Stimulated activated naive CD8-positive, alpha-beta T cell treated with anti-CD3 and anti-CD28 coated beads, Interleukin-15, amount 100 ng/mL, for 72 hours (primary cell): Measurements from ENCODE around the gene SLC23A2.
A peak's percentile ranks its signal among the peaks of the same experiment; 100 is the strongest.
"Not testable (repeated sequence)": the region's sequence is repeated elsewhere in the genome, so short reads cannot be mapped to it uniquely, and the experiment has no call there.

Experiments
- ATAC-seq: fragments of 150-1000 bp; cut with Tn5 transposase; 2 replicates; pipeline ENCODE4 v1.10.0; 2021; ENCODE audit warnings: mild to moderate bottlenecking, moderate library complexity
- DNase-seq, 2 donors: peaks; one replicate each; pipeline ENCODE4 v3.0.0; 2021 to 2022
- H3K27ac Mint-ChIP-seq, 2 donors: one replicate each; pipeline ENCODE4 v1.8.0; 2022; ENCODE audit warnings: mild to moderate bottlenecking in 2 of 2, mixed read lengths in 2 of 2, moderate library complexity in 2 of 2
- H3K27me3 Mint-ChIP-seq: one replicate; pipeline ENCODE4 v1.8.0; 2022; ENCODE audit warnings: mixed read lengths
- H3K4me1 Mint-ChIP-seq: one replicate; pipeline ENCODE4 v1.8.0; 2022; ENCODE audit warnings: mild to moderate bottlenecking, mixed read lengths
- H3K4me3 Mint-ChIP-seq, 2 donors: one replicate each; pipeline ENCODE4 v1.8.0; 2022; ENCODE audit warnings: mild to moderate bottlenecking in 2 of 2, mixed read lengths in 2 of 2, moderate library complexity in 1 of 2
- H3K9me3 Mint-ChIP-seq, 2 donors: one replicate each; pipeline ENCODE4 v1.8.0; 2022; ENCODE audit warnings: mixed read lengths in 2 of 2

The SLC23A2 gene

GRCh38 chr20:5001174-5002076, at the start of gene SLC23A2:
TSS of gene SLC23A2 (minus strand) at chr20:5001510. CDS start at chr20:4932562, 68,948 bp downstream.
- Mint-ChIP-seq H3K27me3 (no peaks in the 10 kb centered on the region), H3K4me3 (peak within 1 kb of the TSS; percentile 91 to 98), H3K9me3 (no peaks in the 10 kb centered on the region), H3K27ac (peak within 1 kb of the TSS; percentile 97 to 99), H3K4me1 (peaks cover 37% of the 10 kb centered on the region)
- DNase-seq: peak; percentile 38 to 54
- peak; percentile 80 for ATAC-seq

DNA sequence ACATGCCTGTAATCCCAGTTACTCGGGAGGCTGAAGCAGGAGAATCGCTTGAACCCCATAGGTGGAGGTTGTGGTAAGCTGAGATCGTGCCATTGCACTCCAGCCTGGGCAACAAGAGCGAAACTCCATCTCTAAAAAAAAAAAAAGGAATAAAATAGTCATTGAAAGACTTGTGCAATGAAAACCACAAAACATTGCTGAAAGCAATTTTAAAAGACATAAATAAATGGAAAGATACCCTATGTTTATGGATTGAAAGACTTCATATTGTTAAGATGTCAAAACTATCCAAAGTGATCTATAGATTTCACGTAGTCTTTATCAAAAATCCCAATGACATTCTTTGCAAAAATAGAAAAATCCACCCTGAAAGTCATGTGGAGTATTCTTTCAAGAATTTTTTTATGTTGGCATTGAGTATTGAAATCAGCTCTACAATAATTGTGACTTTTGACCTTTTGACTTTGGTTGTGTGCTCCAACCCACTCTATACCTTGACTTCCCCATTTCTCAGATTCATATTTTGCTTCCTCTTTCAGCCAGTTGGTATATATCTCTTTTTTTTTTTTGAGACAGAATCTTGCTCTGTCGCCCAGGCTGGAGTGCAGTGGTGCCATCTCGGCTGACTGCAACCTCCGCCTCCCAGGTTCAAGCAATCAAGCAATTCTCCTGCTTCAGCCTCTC, 45.5 kb upstream of the SLC23A2 start:
- no peak overlapping the region for H3K4me3 Mint-ChIP-seq
- ATAC-seq (no peak), DNase-seq (no peak)
- H3K9me3 Mint-ChIP-seq: no peaks in the 10 kb centered on the region
- H3K27ac Mint-ChIP-seq: no peak overlapping the region
- peaks cover 15% of the 10 kb centered on the region for H3K27me3 Mint-ChIP-seq
- no peaks in the 10 kb centered on the region for H3K4me1 Mint-ChIP-seq

GRCh38 chr20:5045906-5046305, 44.6 kb upstream of the SLC23A2 start:
- no peak for ATAC-seq
- Mint-ChIP-seq H3K4me3 (no peak overlapping the region), H3K27me3 (peaks cover 15% of the 10 kb centered on the region), H3K4me1 (no peaks in the 10 kb centered on the region), H3K9me3 (no peaks in the 10 kb centered on the region), H3K27ac (no peak overlapping the region)
- no peak for DNase-seq

- Mint-ChIP-seq H3K27ac (no peak overlapping the region), H3K4me3 (no peak overlapping the region), H3K4me1 (peaks cover 8% of the 10 kb centered on the region), H3K27me3 (peaks cover 23% of the 10 kb centered on the region), H3K9me3 (no peaks in the 10 kb centered on the region)
- no peak for DNase-seq
- ATAC-seq: no peak
Measured at GRCh38 chr20:5044075-5044620, 42.8 kb upstream of the SLC23A2 start.

- peaks cover 23% of the 10 kb centered on the region for H3K27me3 Mint-ChIP-seq
- no peak overlapping the region for H3K4me3 Mint-ChIP-seq
- no peaks in the 10 kb centered on the region for H3K9me3 Mint-ChIP-seq
- H3K27ac Mint-ChIP-seq: no peak overlapping the region
- ATAC-seq: no peak
- H3K4me1 Mint-ChIP-seq: peaks cover 13% of the 10 kb centered on the region
- no peak for DNase-seq
Measured at GRCh38 chr20:5041433-5041832, 40.1 kb upstream of the SLC23A2 start.

DNA sequence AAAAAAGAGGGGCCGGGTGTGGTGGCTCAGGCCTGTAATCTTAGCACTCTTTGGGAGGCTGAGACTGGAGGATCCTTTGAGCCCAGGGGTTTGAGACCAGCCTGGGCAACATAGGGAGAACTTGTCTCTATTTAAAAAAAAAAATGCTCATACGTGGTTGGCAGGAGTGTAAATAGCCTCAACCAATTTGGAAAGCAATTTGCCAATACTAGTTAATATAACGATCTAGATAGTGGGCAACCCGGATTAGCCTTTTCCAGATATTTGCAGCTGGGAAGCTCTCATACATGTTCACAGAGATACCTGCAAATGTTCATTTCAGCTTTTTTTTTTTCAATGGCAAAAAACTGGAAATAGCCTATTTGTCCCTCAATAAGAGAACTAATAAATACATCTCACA, 39.0 kb upstream of the SLC23A2 start:
- Mint-ChIP-seq H3K4me3 (no peak overlapping the region), H3K9me3 (no peaks in the 10 kb centered on the region), H3K4me1 (peaks cover 13% of the 10 kb centered on the region), H3K27me3 (peaks cover 23% of the 10 kb centered on the region), H3K27ac (no peak overlapping the region)
- DNase-seq (no peak), ATAC-seq (no peak)

DNA sequence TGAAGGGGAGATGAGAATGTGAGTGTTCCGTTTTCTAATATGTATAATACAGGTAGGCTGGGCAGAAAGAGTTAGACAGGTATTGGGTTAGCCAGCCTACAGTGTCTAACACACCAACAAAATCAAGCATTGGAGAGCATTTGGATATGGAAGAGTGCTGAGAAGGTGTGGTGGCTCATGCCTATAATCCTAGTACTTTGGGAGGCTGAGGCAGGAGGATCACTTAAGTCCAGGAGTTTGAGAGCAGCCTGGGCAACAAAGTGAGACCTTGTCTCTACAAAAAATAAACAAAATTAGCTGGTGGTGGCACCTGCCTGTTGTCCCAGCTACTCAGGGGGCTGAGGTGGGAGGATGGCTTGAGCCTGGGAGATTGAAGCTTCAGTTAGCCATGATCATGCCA, 38.6 kb upstream of the SLC23A2 start:
- ATAC-seq (no peak), DNase-seq (no peak)
- peaks cover 20% of the 10 kb centered on the region for H3K27me3 Mint-ChIP-seq
- no peak overlapping the region for H3K27ac Mint-ChIP-seq
- no peaks in the 10 kb centered on the region for H3K9me3 Mint-ChIP-seq
- peaks cover 13% of the 10 kb centered on the region for H3K4me1 Mint-ChIP-seq
- no peak overlapping the region for H3K4me3 Mint-ChIP-seq

DNA sequence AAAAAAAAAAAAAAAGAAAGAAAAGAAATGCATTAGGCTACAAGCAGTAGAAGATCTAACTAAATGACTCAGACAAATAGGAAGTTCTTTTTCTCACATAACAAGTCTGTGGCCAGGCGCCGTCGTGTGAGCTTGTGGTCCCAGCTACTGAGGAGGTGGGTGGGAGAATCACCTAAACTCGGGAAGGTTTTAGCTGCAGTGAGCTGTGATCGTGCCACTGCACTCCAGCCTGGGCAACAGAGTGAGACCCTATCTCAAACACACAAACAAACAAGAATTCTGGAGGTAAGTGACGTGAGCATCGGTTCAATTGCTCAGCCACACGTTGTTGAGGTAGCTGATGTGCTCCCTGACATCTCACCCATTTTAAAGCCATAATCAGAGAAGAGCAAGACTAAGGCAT, 37.9 kb upstream of the SLC23A2 start:
- Mint-ChIP-seq H3K27ac (peak overlapping the region in 1 of 2 donors; percentile 59), H3K4me3 (peak overlapping the region in 1 of 2 donors; percentile 27), H3K4me1 (peaks cover 13% of the 10 kb centered on the region), H3K27me3 (peaks cover 16% of the 10 kb centered on the region), H3K9me3 (no peaks in the 10 kb centered on the region)
- ATAC-seq: peak; percentile 96
- DNase-seq: peak; percentile 35 to 56

- H3K27me3 Mint-ChIP-seq: peaks cover 7% of the 10 kb centered on the region
- DNase-seq (no peak), ATAC-seq (no peak)
- no peak overlapping the region for H3K4me3 Mint-ChIP-seq
- no peaks in the 10 kb centered on the region for H3K9me3 Mint-ChIP-seq
- H3K4me1 Mint-ChIP-seq: peaks cover 13% of the 10 kb centered on the region
- H3K27ac Mint-ChIP-seq: no peak overlapping the region
Measured at GRCh38 chr20:5036828-5037227, 35.5 kb upstream of the SLC23A2 start.

DNA sequence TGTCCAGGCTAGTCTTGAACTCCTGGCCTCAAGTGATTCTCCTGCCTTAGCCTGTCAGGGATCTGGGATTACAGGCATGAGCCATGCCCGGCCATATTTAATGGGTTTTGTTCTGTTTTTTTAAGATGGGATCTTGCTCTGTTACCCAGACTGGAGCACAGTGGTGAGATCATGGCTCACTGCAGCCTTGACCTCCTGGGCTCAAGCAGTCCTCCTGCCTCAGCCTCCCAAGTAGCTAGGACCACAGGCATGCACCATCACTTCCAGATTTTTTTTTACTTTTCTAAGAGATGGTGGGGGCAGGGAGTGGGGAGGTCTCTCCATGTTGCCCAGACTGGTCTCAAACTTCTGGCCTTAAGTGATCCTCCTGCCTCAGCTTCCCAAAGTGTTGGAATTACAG, 34.2 kb upstream of the SLC23A2 start:
- not testable (repeated sequence) for H3K9me3 Mint-ChIP-seq, DNase-seq, H3K27ac Mint-ChIP-seq, H3K27me3 Mint-ChIP-seq, H3K4me3 Mint-ChIP-seq, ATAC-seq
- H3K4me1 Mint-ChIP-seq: peaks cover 13% of the 10 kb centered on the region

GRCh38 chr20:5033566-5033965, 32.3 kb upstream of the SLC23A2 start:
- DNase-seq (no peak), ATAC-seq (no peak)
- no peaks in the 10 kb centered on the region for H3K9me3 Mint-ChIP-seq
- H3K27me3 Mint-ChIP-seq: no peaks in the 10 kb centered on the region
- no peak overlapping the region for H3K4me3 Mint-ChIP-seq
- H3K27ac Mint-ChIP-seq: no peak overlapping the region
- H3K4me1 Mint-ChIP-seq: no peaks in the 10 kb centered on the region

GRCh38 chr20:5031701-5032100, 30.4 kb upstream of the SLC23A2 start:
- DNase-seq, H3K27me3 Mint-ChIP-seq, H3K9me3 Mint-ChIP-seq, H3K4me1 Mint-ChIP-seq, H3K4me3 Mint-ChIP-seq, ATAC-seq: not testable (repeated sequence)
- peak overlapping the region in 1 of 2 donors; percentile 28 for H3K27ac Mint-ChIP-seq

GRCh38 chr20:5031206-5031557, 29.9 kb upstream of the SLC23A2 start:
- Mint-ChIP-seq H3K4me3 (no peak overlapping the region), H3K4me1 (no peaks in the 10 kb centered on the region), H3K27me3 (no peaks in the 10 kb centered on the region), H3K27ac (no peak overlapping the region), H3K9me3 (no peaks in the 10 kb centered on the region)
- DNase-seq: no peak
- no peak for ATAC-seq

GRCh38 chr20:5030348-5031205, 29.3 kb upstream of the SLC23A2 start:
- Mint-ChIP-seq H3K4me3 (no peak overlapping the region), H3K27ac (no peak overlapping the region), H3K4me1 (no peaks in the 10 kb centered on the region), H3K9me3 (no peaks in the 10 kb centered on the region), H3K27me3 (no peaks in the 10 kb centered on the region)
- ATAC-seq: no peak
- no peak for DNase-seq

- H3K4me3 Mint-ChIP-seq, H3K4me1 Mint-ChIP-seq, H3K27me3 Mint-ChIP-seq, DNase-seq, H3K9me3 Mint-ChIP-seq, ATAC-seq: not testable (repeated sequence)
- H3K27ac Mint-ChIP-seq: peak overlapping the region; percentile 80 to 91
Measured at GRCh38 chr20:5028258-5029059, 27.1 kb upstream of the SLC23A2 start.
